ENCODE measurements around the gene CSF2RB. TPM values are rescaled to one million over a fixed set of nuclear protein-coding genes. Genes with fewer than 3 reads are reported as not detected.

CSF2RB gene
- total RNA-seq, 1 experiment from 2014 or later: 0.07 TPM

DNA sequence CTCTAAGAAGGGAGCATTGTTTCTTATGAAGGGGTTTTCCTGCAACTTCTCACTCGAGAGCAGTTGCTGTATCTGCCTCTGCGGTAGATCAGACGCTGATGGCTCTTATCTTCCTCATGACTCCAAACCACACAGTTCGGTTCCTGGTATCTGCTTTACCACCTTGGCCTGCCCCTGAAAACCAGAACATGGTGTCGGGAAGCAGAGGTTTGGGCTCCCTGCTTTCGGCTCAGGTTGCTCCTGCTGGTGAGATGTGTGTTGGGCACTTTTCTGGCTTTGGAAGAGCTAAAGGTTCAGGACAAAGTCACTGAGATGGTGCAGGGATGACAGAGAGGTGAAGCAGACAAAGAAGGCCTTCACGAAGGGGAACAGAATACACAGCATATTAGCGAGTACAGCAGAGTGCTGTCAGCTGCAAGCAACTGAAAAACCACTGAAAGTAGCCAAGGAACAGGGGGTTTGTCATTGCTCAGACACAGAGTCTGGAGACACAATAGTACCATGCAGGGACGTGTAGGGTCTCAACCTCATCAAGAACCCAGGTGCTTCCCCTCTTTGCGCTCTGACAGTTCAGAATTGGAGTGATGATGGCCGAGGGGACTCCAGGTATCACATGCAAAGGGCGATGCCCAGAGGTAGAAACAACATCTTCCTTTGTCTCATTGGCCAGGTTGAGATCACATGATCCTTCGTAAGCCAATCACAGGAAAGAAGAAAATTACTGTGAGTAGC is 11.9 kb upstream of the CSF2RB start:
- peaks cover 47% of the 10 kb centered on the region for H3K27me3 Mint-ChIP-seq (ENCODE audit: low read depth)
- peak overlapping the region; percentile 93 for H3K27ac Mint-ChIP-seq
- peaks cover 27% of the 10 kb centered on the region for H3K4me1 Mint-ChIP-seq
- H3K36me3 Mint-ChIP-seq: peaks cover 11% of the 10 kb centered on the region
- peak overlapping the region; percentile 20; the same call in 1 of the 2 replicates for H3K4me3 Mint-ChIP-seq
- H3K9me3 Mint-ChIP-seq: peaks cover 26% of the 10 kb centered on the region
- no peak; the same call in 1 of the 2 replicates for ATAC-seq
- CTCF ChIA-PET: interaction anchor here (0.8 to 3.5 kb wide), 8 partner anchors 10 to 115 kb away, joined by 3 to 25 read pairs (median 4); partner anchors contain the start of gene CSF2RB
- POLR2A ChIA-PET: no interaction called here
- TF ChIP-seq SMAD3 (CRISPR knock-in tag; IDR thresholded peaks at IDR 0.05; ENCODE audit: borderline replicate concordance) (no peak), FOXK1 (CRISPR knock-in tag; IDR thresholded peaks at IDR 0.05) (no peak), RORB (CRISPR knock-in tag; IDR thresholded peaks at IDR 0.05) (no peak), CREM (CRISPR knock-in tag; IDR thresholded peaks at IDR 0.05) (no peak), ZNF121 (CRISPR knock-in tag; IDR thresholded peaks at IDR 0.05) (no peak), MXD4 (CRISPR knock-in tag; IDR thresholded peaks at IDR 0.05; ENCODE audit: borderline replicate concordance) (no peak), NR1H2 (CRISPR knock-in tag; IDR thresholded peaks at IDR 0.05) (no peak), ETV6 (CRISPR knock-in tag; IDR thresholded peaks at IDR 0.05) (no peak), GABPB1 (CRISPR knock-in tag; IDR thresholded peaks at IDR 0.05) (no peak), RELA (CRISPR knock-in tag; IDR thresholded peaks at IDR 0.05; ENCODE audit: borderline replicate concordance) (no peak), TEAD4 (CRISPR knock-in tag; IDR thresholded peaks at IDR 0.05) (no peak), ZNF416 (CRISPR knock-in tag; IDR thresholded peaks at IDR 0.05) (no peak), NR3C1 (CRISPR knock-in tag; conservative IDR thresholded peaks at IDR 0.05; ENCODE audit: low read depth) (no peak), IRF2 (CRISPR knock-in tag; IDR thresholded peaks at IDR 0.05; ENCODE audit: borderline replicate concordance, low read depth) (no peak), ZNF423 (CRISPR knock-in tag; IDR thresholded peaks at IDR 0.05) (no peak)
- TF ChIP-seq, protein P1, sequence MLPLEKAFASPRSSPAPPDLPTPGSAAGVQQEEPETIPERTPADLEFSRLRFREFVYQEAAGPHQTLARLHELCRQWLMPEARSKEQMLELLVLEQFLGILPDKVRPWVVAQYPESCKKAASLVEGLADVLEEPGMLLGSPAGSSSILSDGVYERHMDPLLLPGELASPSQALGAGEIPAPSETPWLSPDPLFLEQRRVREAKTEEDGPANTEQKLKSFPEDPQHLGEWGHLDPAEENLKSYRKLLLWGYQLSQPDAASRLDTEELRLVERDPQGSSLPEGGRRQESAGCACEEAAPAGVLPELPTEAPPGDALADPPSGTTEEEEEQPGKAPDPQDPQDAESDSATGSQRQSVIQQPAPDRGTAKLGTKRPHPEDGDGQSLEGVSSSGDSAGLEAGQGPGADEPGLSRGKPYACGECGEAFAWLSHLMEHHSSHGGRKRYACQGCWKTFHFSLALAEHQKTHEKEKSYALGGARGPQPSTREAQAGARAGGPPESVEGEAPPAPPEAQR (CRISPR knock-in tag; IDR thresholded peaks at IDR 0.05): no peak
- TF ChIP-seq, protein P2, sequence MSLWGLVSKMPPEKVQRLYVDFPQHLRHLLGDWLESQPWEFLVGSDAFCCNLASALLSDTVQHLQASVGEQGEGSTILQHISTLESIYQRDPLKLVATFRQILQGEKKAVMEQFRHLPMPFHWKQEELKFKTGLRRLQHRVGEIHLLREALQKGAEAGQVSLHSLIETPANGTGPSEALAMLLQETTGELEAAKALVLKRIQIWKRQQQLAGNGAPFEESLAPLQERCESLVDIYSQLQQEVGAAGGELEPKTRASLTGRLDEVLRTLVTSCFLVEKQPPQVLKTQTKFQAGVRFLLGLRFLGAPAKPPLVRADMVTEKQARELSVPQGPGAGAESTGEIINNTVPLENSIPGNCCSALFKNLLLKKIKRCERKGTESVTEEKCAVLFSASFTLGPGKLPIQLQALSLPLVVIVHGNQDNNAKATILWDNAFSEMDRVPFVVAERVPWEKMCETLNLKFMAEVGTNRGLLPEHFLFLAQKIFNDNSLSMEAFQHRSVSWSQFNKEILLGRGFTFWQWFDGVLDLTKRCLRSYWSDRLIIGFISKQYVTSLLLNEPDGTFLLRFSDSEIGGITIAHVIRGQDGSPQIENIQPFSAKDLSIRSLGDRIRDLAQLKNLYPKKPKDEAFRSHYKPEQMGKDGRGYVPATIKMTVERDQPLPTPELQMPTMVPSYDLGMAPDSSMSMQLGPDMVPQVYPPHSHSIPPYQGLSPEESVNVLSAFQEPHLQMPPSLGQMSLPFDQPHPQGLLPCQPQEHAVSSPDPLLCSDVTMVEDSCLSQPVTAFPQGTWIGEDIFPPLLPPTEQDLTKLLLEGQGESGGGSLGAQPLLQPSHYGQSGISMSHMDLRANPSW (CRISPR knock-in tag; conservative IDR thresholded peaks at IDR 0.05; ENCODE audit: low read depth): no peak
- TF ChIP-seq, protein P3, sequence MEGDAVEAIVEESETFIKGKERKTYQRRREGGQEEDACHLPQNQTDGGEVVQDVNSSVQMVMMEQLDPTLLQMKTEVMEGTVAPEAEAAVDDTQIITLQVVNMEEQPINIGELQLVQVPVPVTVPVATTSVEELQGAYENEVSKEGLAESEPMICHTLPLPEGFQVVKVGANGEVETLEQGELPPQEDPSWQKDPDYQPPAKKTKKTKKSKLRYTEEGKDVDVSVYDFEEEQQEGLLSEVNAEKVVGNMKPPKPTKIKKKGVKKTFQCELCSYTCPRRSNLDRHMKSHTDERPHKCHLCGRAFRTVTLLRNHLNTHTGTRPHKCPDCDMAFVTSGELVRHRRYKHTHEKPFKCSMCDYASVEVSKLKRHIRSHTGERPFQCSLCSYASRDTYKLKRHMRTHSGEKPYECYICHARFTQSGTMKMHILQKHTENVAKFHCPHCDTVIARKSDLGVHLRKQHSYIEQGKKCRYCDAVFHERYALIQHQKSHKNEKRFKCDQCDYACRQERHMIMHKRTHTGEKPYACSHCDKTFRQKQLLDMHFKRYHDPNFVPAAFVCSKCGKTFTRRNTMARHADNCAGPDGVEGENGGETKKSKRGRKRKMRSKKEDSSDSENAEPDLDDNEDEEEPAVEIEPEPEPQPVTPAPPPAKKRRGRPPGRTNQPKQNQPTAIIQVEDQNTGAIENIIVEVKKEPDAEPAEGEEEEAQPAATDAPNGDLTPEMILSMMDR (IDR thresholded peaks at IDR 0.05): no peak
- no peak for DNase-seq (ENCODE audit: low spot score)

DNA sequence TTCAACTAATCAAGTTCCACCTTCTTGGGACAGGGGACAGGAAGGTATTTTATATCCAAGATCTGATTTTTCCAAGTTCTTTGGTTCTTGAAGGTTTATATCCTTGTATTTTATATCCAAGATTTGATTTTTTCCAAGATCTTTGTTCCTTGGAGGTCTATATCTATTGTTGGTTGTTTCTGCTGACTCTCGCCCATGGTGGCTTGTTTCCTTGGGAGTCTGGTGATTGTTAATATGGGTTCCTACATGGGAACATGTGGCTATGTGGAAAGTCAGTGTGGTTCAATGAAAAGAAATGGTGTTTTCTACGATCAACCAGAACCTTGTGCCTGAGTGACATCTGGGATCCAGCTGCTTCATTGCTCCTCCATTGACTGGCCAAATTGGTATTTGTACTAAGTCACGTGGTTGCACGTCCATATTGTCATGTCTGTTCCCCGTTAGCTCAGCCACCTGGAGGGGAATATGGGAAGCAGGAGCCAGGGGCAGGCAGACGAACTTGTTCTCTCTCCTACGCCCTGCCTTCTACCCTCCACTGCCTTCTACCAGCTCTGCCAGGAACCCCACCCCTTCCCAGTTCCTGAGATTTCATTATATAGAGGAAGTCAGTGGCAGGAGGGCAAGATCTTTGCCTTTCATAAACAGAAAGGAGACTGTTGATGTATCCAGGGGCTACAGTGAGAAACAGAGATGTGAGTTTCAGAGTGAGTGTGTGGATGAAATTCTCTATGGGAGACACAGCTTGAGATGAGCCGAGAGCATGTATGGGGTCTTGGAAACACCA is 11.1 kb upstream of the CSF2RB start:
- H3K27ac Mint-ChIP-seq: no peak overlapping the region
- no peak for ATAC-seq
- CTCF ChIA-PET: interaction anchor here (0.9 to 3.5 kb wide), 4 partner anchors 11 to 75 kb away, joined by 3 to 25 read pairs (median 10); partner anchors contain the start of gene CSF2RB
- TF ChIP-seq RELA (CRISPR knock-in tag; IDR thresholded peaks at IDR 0.05; ENCODE audit: borderline replicate concordance) (no peak), ATF1 (CRISPR knock-in tag; IDR thresholded peaks at IDR 0.05) (no peak), NFYB (CRISPR knock-in tag; conservative IDR thresholded peaks at IDR 0.05; ENCODE audit: low read depth) (no peak), CREM (CRISPR knock-in tag; IDR thresholded peaks at IDR 0.05) (no peak), RORB (CRISPR knock-in tag; IDR thresholded peaks at IDR 0.05) (no peak), CREB1 (CRISPR knock-in tag; IDR thresholded peaks at IDR 0.05) (no peak)
- TF ChIP-seq, protein P4, sequence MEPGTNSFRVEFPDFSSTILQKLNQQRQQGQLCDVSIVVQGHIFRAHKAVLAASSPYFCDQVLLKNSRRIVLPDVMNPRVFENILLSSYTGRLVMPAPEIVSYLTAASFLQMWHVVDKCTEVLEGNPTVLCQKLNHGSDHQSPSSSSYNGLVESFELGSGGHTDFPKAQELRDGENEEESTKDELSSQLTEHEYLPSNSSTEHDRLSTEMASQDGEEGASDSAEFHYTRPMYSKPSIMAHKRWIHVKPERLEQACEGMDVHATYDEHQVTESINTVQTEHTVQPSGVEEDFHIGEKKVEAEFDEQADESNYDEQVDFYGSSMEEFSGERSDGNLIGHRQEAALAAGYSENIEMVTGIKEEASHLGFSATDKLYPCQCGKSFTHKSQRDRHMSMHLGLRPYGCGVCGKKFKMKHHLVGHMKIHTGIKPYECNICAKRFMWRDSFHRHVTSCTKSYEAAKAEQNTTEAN (CRISPR knock-in tag; IDR thresholded peaks at IDR 0.05): no peak
- TF ChIP-seq, protein P5, sequence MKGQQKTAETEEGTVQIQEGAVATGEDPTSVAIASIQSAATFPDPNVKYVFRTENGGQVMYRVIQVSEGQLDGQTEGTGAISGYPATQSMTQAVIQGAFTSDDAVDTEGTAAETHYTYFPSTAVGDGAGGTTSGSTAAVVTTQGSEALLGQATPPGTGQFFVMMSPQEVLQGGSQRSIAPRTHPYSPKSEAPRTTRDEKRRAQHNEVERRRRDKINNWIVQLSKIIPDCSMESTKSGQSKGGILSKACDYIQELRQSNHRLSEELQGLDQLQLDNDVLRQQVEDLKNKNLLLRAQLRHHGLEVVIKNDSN (CRISPR knock-in tag; IDR thresholded peaks at IDR 0.05): no peak

More for the DNA sequence above, 11.1 kb upstream of the CSF2RB start:
- Mint-ChIP-seq H3K9me3 (peaks cover 21% of the 10 kb centered on the region), H3K4me3 (no peak overlapping the region), H3K36me3 (peaks cover 8% of the 10 kb centered on the region), H3K4me1 (peaks cover 23% of the 10 kb centered on the region), H3K27me3 (ENCODE audit: low read depth) (peaks cover 40% of the 10 kb centered on the region)
- POLR2A ChIA-PET: no interaction called here
- no peak for DNase-seq (ENCODE audit: low spot score)
